SK-N-MC (cell line): ENCODE data around the gene THOC2.

Source experiments
- EZH2 ChIP-seq: fragments of 200-600 bp; sonication (generic); IDR thresholded peaks from one replicate; pipeline ENCODE4 v1.6.1; 2017; ENCODE audit warnings: antibody characterized with exemption
- FOXP2 ChIP-seq: optimal IDR thresholded peaks from 2 replicates; pipeline ENCODE3; 2011; ENCODE audit warnings: mild to moderate bottlenecking, moderate library complexity; ENCODE audit not compliant: insufficient read depth; ENCODE audit errors: extremely low read length, control extremely low read depth
- POLR2AphosphoS5 ChIP-seq: IDR thresholded peaks from 2 replicates; pipeline ENCODE4 v1.6.1; 2012; ENCODE audit warnings: mild to moderate bottlenecking, low read depth, low read length, borderline replicate concordance

DNA sequence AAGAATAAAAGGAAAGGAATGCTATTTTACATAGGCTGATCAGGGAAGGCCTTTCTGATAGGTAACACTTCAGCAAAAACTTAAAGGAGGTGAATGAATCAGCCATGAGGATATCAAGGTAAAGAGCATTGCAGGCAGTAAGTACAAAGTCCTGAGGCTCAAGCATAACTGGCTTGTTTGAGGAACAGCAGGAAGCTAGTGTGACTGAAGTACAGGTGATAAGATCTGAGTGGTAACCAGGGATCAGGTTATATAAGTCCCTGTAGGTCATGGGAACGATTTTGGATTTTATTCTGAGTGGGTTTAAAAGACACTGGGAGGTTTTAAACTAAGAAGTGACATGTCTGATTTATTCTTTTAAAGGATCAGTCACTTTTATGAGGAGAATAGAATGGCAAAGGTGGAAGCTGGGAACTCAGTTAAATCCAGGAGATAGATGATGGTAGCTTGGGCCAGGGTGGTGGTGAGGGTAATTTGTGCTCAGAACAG lies 47.1 kb upstream of the THOC2 start:
- TF ChIP-seq EZH2 (no peak), POLR2AphosphoS5 (no peak), FOXP2 (no peak)
